HG02852 (cell line): ENCODE measurements around the gene FBN1.

Experiments used
- ATAC-seq: cut with Tn5 transposase; IDR thresholded peaks from one replicate; pipeline ENCODE4 v1.9.1; 2021; ENCODE audit warnings: mild to moderate bottlenecking, moderate library complexity; ENCODE audit not compliant: unreplicated experiment

FBN1 gene

DNA sequence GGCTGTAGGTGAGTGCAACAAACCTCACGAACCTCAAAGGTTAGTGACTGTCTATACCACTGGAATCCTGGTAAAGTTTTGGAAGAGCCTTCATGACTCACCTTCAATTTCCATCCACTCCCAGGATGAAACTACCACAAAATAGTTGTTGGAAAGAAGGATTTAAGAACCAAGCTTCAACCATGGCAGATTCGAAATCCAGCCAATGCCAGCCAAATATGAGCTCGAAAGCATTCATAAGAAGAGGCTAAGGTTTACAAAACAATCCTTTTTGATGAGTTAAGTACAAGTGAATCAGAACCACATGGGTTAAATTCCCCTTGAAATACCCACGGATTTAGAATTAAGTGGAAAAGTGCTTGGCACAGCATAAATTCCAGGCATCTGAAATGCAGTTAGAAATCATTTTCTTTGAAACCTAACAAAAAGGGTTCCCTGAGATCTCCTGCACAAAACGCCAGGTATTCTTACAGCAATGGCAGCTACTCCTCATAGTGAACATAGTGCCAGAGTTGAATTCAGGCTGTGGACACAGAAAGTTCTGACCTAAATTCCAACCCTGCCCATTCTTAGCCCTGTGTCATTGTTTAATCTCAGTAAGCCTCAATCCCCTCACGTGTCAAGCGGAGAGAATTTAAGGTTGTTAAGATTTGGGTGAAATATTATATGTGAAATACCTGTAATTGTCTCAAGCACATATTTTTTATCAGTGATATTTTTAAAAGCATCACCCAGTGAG is 89.2 kb downstream of the FBN1 start:
- ATAC-seq = no peak

DNA sequence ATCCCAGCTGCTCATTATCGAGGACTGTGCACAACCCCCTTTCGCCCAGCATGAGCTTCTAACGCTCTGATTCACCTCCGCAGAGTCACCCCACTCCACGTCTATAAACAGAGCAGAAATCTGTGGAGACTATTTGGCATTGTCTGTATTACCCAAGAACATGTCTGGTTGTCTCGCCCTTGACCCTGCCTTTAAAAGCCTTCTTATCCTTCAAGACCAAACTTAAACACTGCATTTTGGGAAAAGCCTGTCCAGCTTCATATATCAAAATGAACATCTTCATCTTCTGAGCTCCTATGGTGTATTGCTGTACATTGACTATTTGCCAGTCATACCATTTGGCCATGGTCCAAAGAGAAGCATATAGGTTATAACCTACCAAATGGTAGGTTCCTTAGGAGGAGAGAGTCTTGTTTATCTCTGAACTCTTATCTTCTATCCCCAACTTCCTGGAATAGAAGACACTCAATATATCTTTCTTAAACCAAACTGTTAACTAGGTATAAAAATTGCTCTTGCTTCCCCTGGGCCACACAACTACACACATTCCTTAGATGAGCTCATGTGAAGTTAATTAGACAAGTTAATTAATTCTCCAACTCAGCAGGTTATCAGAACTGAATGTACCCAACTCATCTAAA is 90.1 kb downstream of the FBN1 start:
- no peak for ATAC-seq

DNA sequence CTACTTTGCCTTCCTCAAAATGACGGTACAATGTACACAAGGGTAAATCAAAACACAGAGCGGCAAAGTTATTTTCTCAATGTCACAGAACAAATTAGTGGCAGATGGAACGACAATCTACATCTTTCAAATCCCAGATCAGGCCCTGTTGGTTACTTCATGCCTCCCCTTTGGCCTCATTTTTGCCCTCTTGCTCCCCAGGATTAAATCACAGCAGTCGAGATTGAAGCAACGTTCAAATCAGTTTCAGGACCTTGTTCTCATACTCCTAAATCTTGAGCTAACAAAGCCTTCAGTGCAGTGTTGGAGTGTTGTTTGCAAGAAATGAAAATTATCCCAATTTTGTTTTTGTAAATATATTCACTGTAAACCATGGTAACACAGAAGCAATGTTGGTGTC is 91.4 kb downstream of the FBN1 start:
- ATAC-seq = no peak

DNA sequence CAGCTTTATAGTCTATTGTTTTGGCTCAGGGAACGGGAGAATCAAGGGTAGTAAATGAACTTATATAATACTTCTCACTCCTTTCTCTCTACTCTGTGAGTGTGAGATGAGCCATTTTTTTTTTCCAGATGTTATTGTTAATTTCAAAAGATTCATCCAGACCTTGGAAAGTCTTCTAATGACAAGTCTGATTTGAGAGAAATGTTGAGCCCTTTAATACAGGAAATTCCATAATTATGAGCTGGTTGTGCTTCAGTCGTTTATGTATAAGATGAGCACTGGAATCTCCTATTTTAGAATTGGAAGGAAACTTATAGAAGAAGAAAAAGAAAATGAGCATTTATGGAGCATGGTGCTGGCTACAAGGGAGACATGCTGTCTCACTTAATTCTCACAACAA is 92.0 kb downstream of the FBN1 start:
- ATAC-seq = no peak

DNA sequence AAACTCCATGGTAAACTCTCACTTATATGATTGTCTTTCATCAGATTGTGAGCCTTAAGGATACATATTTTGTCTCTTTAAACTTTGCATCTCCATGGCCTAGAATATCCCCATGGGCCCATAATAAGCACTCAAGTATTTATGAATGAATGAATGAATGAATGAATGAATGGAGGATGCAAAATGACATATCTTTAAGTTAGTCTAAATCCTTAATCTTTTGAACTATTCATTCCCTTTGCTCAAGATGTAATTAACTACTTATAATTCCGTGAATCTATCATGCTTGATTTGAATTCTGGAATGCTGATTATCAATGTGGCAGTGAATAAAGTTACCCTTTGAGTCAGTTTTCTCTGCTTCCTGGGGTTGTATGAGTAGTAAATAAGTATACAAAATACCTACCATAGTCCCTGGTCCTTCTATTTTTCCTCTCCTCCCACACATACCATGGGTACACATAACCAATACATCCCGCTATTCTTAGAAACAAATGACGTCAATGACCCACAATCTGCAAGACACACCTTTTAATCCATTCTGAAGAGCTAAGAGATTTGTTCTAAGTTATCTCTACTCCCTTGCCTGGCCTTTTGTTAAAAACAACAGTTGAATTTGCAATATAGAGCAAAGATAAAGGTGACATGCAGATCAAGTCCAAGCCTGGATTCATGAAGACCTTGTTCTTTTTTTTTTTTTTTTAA is 94.5 kb downstream of the FBN1 start:
- no peak for ATAC-seq

DNA sequence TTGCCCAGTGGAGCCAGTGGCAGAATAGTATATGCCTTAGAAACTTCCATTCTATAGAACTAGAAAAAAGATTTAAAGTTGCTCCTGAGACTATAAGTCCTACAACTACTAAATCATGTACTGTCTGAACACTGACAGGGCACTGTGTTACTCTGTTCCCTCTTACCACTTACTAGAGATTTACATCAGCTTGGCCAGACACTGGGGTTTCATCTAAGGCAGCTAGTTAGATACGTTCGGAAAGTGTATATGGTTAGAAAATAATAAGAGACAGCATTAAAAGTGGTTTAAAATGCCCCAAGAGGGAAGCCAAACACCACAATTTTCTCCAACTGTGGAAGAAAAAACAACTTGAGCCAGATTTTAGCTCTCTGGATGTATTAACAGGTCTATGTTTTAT is 97.1 kb downstream of the FBN1 start:
- ATAC-seq = no peak

DNA sequence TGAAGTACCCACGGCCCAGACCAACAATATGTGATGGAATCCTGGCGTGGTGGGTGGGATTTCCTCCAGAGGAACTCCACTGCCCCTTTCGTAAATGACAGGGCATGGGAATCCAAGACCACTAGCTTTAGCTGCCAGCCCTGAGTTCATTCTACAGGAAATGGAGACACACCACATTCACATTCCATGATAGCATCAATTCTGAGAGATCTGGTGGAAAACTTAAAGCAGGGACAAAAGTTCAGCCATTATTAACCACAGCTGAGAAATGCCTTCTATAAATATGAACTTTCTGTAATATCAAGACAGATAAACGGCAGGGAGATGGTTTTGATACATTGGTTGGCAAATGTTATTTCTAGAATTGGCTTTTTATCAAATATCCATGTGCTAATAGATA is 98.2 kb downstream of the FBN1 start:
- ATAC-seq = no peak

DNA sequence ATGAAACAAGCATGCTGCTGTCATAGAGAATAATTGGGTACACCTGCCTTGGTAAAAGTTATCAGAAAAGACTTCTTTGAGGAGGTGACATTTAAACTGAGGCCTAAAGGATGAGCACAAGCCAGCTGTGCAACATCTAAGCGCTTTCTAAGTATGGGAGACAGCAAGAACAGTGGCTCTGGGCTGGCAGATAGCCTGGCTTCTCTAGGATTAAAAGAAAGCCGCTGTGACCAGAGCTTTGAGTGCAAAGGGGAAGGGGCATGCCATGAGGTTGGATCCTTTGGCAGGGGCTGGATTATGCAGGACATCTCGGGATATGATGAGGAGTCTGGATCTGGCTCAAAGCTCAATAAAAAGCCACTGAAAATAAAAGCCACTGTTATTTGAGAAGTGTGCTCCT is 99.2 kb downstream of the FBN1 start:
- ATAC-seq = no peak

DNA sequence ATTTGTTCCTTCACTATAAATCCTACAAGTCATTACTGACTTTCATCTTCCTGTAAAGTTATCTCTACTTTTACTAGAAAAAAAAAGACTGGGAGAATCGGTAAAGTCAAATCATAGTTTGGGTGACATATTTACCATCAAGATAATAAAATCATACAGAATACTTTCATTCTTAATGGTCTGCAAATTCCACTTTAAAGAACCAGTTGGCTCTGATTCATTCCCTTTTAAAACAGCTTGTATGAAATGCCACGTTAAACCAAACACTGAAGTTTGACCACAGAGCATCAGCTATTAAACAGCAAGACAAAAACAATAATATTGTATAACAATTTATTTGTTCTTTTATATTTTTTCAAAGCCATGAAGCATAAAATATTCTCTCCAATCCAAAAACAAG is 100.7 kb downstream of the FBN1 start:
- no peak for ATAC-seq

DNA sequence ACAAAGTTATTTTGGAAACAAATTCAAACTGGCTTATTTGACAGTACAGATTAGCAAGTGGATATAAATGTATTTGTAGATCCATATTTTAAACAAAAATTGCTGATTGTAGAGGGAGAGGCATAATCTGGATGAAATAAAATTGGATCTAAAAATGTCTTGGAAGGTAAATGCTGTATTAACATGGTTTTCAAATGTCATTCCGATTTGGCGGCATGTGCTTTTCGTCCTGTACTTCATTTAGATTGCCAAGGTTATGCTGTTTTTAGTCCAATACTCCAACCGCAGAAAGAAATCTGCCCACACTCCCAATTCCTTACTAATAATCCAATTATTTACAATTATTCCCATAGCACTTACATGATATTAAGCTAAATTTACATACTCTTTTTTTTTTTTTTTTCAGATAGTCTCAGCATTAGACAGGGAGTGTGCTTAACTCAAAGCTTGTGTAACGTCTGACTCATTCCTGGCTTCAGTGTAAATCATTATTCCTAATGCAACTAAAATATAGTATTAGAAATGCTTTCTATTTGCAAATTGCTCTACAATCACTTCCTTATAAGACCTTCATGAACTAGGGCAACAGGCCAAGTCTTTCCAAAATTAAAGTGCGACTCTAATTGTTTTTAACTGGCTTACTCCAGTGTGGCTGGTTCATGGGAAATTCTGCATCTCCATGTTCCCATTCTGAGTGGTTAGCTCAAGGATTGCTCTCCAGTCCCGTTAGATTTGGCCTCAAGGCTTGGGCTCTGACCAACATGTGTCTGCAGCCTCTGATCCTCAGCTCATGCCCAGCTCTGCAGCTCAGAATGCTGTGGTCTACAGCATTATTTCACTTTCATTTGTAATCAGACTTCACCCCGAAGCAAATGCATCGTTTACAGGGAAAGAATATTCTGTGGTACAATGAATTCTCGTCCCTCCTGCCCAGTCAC is 103.9 kb downstream of the FBN1 start:
- ATAC-seq = peak; percentile 91

DNA sequence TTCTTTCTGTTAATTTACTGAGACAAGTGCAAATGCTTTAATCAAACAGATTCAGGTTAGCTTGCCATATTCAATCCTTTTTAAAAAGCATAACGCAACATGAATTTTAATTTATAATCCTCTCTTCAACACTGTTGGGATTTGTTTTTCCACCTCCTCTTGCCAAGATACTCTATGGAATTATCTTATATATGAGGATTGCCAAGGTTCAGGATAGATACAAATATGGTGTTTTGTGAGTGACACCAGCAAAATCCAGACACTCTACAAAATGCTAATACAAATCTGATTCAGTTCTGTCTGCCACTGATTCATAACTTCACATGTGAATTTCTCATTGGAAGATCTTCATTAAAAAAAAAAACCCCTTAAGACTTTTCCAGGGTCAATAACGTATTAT is 104.8 kb downstream of the FBN1 start:
- ATAC-seq = no peak

DNA sequence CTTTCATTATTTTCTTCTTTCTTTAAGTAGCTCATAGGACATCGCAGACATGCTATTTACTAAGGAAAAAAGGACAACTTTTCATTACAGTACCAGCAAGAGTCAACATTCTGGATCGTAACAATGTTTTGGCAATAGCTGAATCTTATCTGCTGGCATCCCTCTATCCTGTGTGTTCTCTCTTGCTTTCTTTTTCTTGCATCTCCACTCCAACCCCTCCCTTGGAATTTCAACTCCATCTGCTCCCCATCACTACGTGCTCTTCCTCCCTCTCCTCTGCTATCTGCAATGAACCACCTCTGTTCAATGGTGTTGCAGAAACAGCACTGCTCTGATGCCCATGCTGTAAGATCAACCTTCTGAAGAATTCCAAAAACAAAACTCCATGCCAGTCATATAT is 106.6 kb downstream of the FBN1 start:
- ATAC-seq = no peak

DNA sequence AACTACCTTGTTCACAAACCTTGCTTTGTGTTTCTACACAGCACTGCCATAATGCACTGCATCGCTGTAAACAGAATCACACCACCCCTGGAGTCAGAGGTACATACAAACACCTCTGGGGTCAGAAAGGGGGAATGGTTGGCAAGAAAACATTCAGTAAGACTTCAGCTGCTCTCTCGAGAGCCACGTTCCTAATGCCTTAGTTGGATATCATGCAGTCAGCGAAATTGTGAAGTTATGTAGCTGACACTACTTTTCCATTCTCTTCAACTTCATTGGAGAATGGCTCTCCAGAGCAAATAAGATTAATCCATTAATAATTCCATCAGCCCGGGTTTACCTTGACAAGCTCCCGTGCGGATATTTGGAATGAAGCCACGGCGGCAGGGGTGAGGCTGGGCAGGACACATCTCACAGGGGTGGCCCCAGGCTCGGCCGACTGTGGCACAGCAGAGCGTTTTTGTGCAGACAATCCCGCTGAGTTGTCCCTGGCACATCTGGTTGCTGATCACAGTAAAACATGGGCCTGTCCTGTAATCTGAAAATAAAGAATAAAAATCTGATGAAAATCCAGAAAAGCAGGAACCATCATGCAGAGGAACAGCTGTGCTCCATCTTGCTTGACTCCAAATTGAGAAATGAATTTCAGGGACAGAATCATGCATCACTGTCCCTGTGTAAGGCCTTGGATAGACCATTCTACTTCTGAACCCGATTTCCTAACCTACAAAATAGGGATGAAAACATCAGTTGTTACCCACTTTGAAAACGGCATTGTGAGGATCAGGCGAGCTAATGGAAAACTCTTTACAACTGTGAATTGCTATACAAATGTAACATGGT is 108.0 kb downstream of the FBN1 start:
- ATAC-seq = no peak

DNA sequence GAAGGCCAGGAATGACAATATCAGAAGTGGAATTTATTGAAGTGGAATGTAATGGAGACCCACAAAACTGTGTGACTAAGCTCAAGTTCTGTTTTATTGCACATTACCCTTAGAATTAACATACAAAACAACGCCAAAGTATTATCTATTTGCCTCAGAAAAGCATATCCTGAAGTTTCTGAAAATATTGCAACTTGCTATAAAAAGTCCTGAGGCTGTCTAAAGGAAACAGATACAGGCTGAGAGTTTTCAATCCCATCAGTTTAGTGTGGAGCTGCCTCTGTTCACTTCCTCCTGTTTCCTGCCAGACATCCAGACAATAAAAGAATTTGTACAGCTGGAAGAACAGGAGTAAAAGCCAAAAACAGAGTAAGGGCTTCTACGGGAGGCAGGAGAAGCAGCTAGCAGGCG is 108.8 kb downstream of the FBN1 start:
- ATAC-seq = no peak

DNA sequence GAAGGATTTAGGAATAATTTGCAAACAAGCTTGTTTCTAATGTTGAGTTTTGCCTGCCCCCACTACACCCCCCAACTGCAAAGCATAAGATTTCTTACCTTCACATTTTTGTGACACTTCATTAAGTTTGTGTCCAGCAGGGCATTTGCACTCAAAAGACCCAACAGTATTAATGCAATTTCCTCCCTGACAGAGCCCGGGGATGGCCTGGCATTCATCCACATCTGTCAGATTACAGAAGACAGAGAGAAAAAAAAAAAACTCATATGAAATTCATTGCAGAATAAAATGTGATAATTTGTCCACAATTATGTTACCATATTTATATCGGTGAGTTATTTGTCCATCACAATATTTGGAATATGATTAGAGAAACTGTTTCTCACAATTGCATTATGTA is 111.5 kb downstream of the FBN1 start:
- no peak for ATAC-seq

DNA sequence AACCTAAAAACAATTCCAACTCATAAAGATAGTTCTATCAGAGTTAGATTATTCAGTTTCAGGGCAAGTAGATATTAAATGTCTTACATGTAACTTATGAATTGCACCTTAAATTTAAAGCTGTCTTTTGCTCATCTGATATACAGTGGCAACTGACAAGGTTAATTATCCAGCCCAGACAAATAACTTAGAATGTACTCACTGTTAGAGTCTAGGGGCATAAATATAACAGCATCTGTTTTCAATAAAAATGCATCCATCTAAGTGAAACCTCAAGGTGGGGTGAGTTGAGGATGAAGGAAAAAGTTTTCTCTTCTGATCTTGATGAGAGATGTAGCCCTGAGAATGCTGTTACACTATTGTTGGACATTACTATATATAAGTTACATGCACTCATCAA is 112.6 kb downstream of the FBN1 start:
- no peak for ATAC-seq

DNA sequence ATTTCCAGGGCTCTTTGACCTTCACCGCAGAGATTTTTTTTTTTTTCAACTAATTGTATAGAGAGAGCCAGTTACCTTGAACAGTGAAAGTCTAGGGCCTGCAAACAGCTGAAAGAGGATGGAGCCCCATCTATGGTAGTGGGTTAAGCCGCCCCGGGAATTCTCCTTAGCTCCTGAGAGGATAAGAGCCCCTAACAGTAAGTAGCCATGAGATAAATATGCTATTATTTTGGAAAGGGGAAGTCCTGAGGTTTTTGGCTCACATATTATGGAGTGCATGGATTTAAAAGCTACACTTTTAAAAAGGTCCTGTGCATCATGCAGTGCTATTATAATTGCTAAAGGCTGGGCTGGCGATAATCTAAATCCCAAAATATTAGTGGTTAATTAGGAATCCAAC is 115.0 kb downstream of the FBN1 start:
- no peak for ATAC-seq

DNA sequence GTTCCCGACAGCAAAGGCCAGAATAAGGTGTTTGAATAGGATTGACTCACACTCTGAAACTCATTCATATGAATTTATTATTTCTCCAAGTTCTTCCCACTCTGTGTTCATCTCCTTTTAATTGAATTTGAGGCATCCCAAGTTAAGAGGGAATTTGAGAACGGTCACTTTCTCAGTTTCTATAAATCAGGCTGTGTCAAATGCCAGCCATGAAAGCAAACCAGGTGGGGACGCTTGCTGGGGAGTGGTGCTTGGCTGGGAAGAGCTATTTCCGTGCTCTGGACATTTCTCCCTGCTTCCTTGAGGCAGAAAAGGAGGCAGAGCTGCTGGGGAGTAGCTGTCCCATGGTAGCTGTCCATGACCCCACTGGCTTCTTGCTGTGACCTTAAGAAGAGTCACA is 116.6 kb downstream of the FBN1 start:
- ATAC-seq = no peak

DNA sequence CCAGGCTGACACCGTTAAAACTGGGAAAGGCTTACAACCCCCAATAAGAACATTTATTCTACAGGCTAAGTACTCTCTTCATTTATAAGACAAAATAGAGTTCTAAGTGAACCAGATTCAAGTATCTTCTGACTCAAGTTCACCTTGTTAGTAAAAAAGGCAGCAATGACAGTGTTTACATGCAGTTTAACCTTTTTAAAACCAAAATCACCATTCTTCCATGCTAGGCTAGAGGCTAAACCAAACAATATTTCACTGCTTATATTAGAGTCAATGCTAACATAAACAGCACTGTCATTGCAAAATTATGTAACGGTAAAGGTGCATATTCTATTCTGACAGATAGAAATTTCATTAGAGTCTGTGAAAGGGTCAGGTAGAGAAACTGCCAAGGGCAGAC is 118.0 kb downstream of the FBN1 start:
- no peak for ATAC-seq

DNA sequence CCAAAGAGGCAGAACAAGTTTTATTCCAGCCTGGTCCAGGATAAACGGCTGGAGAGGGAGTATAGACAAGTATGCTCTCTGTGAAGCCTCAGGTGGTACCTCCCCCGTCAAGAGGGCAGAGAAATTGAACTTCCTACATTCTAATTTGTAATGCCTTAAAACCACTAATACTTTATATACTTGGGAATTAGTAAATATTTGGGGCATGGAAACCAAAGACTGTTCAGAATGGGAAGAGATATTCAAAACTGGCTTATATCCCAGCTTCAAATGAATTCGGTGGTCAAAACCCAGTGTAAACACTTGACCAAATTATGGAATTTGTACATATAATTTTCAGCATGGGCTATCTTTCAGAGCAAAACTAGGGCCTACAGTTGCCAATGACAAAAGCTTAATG is 122.6 kb downstream of the FBN1 start:
- ATAC-seq = no peak
